Colonic mucosa (tissue), 4 donors: ENCODE data around the gene PDZRN3. TPM values are rescaled to one million over a fixed set of nuclear protein-coding genes. Genes with fewer than 3 reads are reported as not detected.

Source experiments
- DNase-seq: peaks from one replicate; pipeline ENCODE4 v3.0.0-alpha.2; 2020
- H3K27ac ChIP-seq: fragments of 200-600 bp; one replicate; pipeline ENCODE4 v1.8.0; 2021
- H3K27me3 ChIP-seq: fragments of 200-600 bp; one replicate; pipeline ENCODE4 v1.8.0; 2021
- H3K36me3 ChIP-seq: fragments of 200-600 bp; one replicate; pipeline ENCODE4 v1.8.0; 2021
- H3K4me1 ChIP-seq: fragments of 200-600 bp; one replicate; pipeline ENCODE4 v1.8.0; 2021; ENCODE audit warnings: mild to moderate bottlenecking
- H3K4me3 ChIP-seq: fragments of 200-600 bp; one replicate; pipeline ENCODE4 v1.8.0; 2021
- H3K9ac ChIP-seq, 2 donors: one replicate each; pipeline ENCODE4 v1.7.0; 2013; ENCODE audit warnings: control low read depth in 2 of 2, low read depth in 2 of 2, low read length in 2 of 2
- H3K9me3 ChIP-seq: fragments of 200-600 bp; one replicate; pipeline ENCODE4 v1.8.0; 2021
- CTCF ChIP-seq: fragments of 200-600 bp; IDR thresholded peaks from one replicate; pipeline ENCODE4 v1.8.0; 2022; ENCODE audit warnings: antibody characterized with exemption, mild to moderate bottlenecking
- intact Hi-C: fragments of 100-400 bp; cut with DNase I; formaldehyde crosslinking; loops from one replicate; pipeline ENCODE4 v1.14.1; 2022
- total RNA-seq, 2 donors: library from RNA; stranded (reverse); fragmentation: NEBNext Ultra II Directional in 1 of 2; extraction: Animal tissue kit (Norgen Biotek cat#: 25700) in 1 of 2; gene quantifications; one replicate each; pipeline ENCODE4 v1.2.1, GENCODE V29; 2021
- donor health status: healthy.
- donor health status: DM: no; HTN: no; CAD: no.
- donor health status: DM: no; HTN: no; CAD: no.

PDZRN3 gene
- total RNA-seq, 2 donors from 2014 or later, result 13.6 to 19.1 TPM

- no peak for DNase-seq
- intact Hi-C loops, result no loop called here
- Histone ChIP-seq H3K9ac (no peak overlapping the region), H3K9me3 (no peaks in the 10 kb centered on the region), H3K4me3 (no peak overlapping the region), H3K27me3 (no peaks in the 10 kb centered on the region), H3K36me3 (no peaks in the 10 kb centered on the region), H3K27ac (no peak overlapping the region), H3K4me1 (no peaks in the 10 kb centered on the region)
- TF ChIP-seq CTCF, result no peak
These were observed 145.9 kb downstream of the PDZRN3 start for GRCh38 chr3:73478858-73479257.

DNA sequence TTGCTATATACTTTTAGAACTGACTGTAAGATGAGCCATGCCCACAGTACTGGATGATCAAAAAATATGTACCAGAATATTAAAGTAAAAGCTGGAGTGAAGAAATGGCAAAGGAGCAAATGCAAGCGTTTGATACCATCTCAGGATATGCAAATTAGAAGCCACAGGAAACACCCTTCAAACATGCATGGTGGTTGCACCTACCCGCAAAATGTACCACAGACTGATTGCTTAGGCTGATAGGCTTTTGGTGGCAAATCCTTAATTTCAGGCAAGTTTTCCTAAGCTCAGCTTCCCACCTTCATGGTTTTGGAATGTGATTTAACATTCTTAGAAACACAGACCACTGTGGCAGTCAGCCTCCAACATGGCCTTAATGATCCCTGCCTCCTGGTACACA is 149.0 kb downstream of the PDZRN3 start:
- no peaks in the 10 kb centered on the region for H3K27me3 ChIP-seq
- no peaks in the 10 kb centered on the region for H3K36me3 ChIP-seq
- H3K4me1 ChIP-seq, result no peaks in the 10 kb centered on the region
- H3K27ac ChIP-seq, result no peak overlapping the region
- DNase-seq, result no peak
- H3K9me3 ChIP-seq, result no peaks in the 10 kb centered on the region
- intact Hi-C loops, result no loop called here
- H3K4me3 ChIP-seq, result no peak overlapping the region
- TF ChIP-seq CTCF, result no peak
- H3K9ac ChIP-seq, result no peak overlapping the region

GRCh38 chr3:73475175-73475574 is 149.6 kb downstream of the PDZRN3 start:
- no peak overlapping the region for H3K4me3 ChIP-seq
- no peak overlapping the region for H3K27ac ChIP-seq
- H3K27me3 ChIP-seq, result no peaks in the 10 kb centered on the region
- H3K9me3 ChIP-seq, result no peaks in the 10 kb centered on the region
- no peak overlapping the region for H3K9ac ChIP-seq
- H3K36me3 ChIP-seq, result no peaks in the 10 kb centered on the region
- intact Hi-C loops, result no loop called here
- no peaks in the 10 kb centered on the region for H3K4me1 ChIP-seq
- TF ChIP-seq CTCF, result no peak
- DNase-seq, result no peak

GRCh38 chr3:73474619-73475018 is 150.1 kb downstream of the PDZRN3 start:
- H3K4me1 ChIP-seq, result no peaks in the 10 kb centered on the region

GRCh38 chr3:73473898-73474416 is 150.8 kb downstream of the PDZRN3 start:
- no peak overlapping the region for H3K9ac ChIP-seq
- no peaks in the 10 kb centered on the region for H3K4me1 ChIP-seq
- intact Hi-C loops, result no loop called here
- no peak for DNase-seq
- H3K27me3 ChIP-seq, result no peaks in the 10 kb centered on the region
- no peaks in the 10 kb centered on the region for H3K9me3 ChIP-seq
- H3K4me3 ChIP-seq, result no peak overlapping the region
- H3K36me3 ChIP-seq, result no peaks in the 10 kb centered on the region
- TF ChIP-seq CTCF, result no peak
- H3K27ac ChIP-seq, result no peak overlapping the region

More at GRCh38 chr3:73474619-73475018, 150.1 kb downstream of the PDZRN3 start:
- intact Hi-C loops, result no loop called here
- H3K9me3 ChIP-seq, result no peaks in the 10 kb centered on the region
- no peaks in the 10 kb centered on the region for H3K36me3 ChIP-seq
- no peaks in the 10 kb centered on the region for H3K27me3 ChIP-seq
- H3K27ac ChIP-seq, result no peak overlapping the region
- TF ChIP-seq CTCF, result no peak
- no peak overlapping the region for H3K9ac ChIP-seq
- H3K4me3 ChIP-seq, result no peak overlapping the region
- DNase-seq, result no peak
